NCI-H2227 (cell line): ENCODE measurements around the gene HHLA2.

Source experiments
- DNase-seq: peaks from one replicate; lab custom pipeline; 2025; ENCODE audit not compliant: unreplicated experiment; lab: John Stamatoyannopoulos, UW

The HHLA2 gene

GRCh38 chr3:108298056-108298455 is 1.7 kb downstream of the HHLA2 start:
- no peak for DNase-seq

- DNase-seq = no peak
These were observed 3.9 kb downstream of the HHLA2 start for GRCh38 chr3:108300103-108300849.

- no peak for DNase-seq
These were observed 5.5 kb downstream of the HHLA2 start for GRCh38 chr3:108301695-108302404.

GRCh38 chr3:108302570-108302969 is 6.2 kb downstream of the HHLA2 start:
- no peak for DNase-seq

- DNase-seq = no peak
These were observed 9.3 kb downstream of the HHLA2 start for GRCh38 chr3:108305484-108306172.

- DNase-seq = no peak
These were observed 15.4 kb downstream of the HHLA2 start for GRCh38 chr3:108311797-108312196.

GRCh38 chr3:108312656-108313055 is 16.3 kb downstream of the HHLA2 start:
- no peak for DNase-seq

GRCh38 chr3:108315767-108316301 is 19.5 kb downstream of the HHLA2 start:
- DNase-seq = no peak

- DNase-seq = no peak
These were observed 23.2 kb downstream of the HHLA2 start for GRCh38 chr3:108319428-108320082.

GRCh38 chr3:108320746-108321350 is 24.5 kb downstream of the HHLA2 start:
- no peak for DNase-seq

GRCh38 chr3:108322352-108322751 is 26.0 kb downstream of the HHLA2 start:
- DNase-seq = no peak

GRCh38 chr3:108324177-108324576 is 27.8 kb downstream of the HHLA2 start:
- no peak for DNase-seq

- no peak for DNase-seq
These were observed 30.8 kb downstream of the HHLA2 start for GRCh38 chr3:108327168-108327567.

- DNase-seq = no peak
These were observed 32.6 kb downstream of the HHLA2 start for GRCh38 chr3:108328821-108329486.

GRCh38 chr3:108329508-108329907 is 33.2 kb downstream of the HHLA2 start:
- no peak for DNase-seq

- DNase-seq = no peak
These were observed 33.6 kb downstream of the HHLA2 start for GRCh38 chr3:108329947-108330346.

- no peak for DNase-seq
These were observed 35.4 kb downstream of the HHLA2 start for GRCh38 chr3:108331792-108332191.

GRCh38 chr3:108333961-108334360 is 37.6 kb downstream of the HHLA2 start:
- no peak for DNase-seq

GRCh38 chr3:108334701-108335100 is 38.4 kb downstream of the HHLA2 start:
- no peak for DNase-seq

- DNase-seq = no peak
These were observed 42.7 kb downstream of the HHLA2 start for GRCh38 chr3:108338901-108339545.
